ENCODE measurements around the gene LHFPL6. TPM values are rescaled to one million over a fixed set of nuclear protein-coding genes. Genes with fewer than 3 reads are reported as not detected.

LHFPL6 gene
- total RNA-seq, 1 donor from 2014 or later: 54.8 TPM

DNA sequence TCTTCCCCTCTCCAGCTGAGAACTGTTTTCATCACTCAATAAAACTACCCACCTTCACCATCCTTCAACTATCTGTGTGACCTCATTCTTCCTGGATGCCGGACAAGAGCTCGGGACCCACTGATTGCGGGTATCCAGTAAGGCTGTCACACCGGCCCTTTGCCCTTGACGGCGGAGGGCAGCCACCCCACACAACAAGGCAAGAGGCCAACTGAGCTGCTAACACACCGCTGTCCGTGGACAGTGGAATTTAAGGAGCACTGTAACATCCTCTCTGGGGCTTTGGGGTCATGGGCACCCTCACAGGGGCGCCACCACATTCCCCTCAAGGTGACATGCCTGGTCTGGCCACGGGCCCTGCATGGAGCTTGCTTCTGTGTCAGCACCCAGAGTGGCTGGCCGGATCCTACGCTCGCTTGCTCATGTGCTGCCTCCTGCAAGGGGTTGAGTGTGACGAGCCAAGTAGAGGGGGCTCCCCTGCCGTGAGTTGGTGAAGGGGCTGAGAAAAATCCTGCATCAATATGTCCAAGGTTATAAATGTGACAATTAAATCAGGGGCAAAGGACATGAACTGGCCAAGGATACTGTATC, 31.4 kb downstream of the LHFPL6 start:
- intact Hi-C loops (cut with DNase I): no loop called here
- Histone ChIP-seq H3K27me3 (no peaks in the 10 kb centered on the region), H3K4me3 (no peak overlapping the region), H3K27ac (no peak overlapping the region), H3K36me3 (no peaks in the 10 kb centered on the region), H3K9me3 (no peaks in the 10 kb centered on the region), H3K4me1 (no peaks in the 10 kb centered on the region)
- DNase-seq (ENCODE audit: extremely low spot score in 2 of 2): no peak
- TF ChIP-seq POLR2A (IDR thresholded peaks at IDR 0.05): no peak
- no peak for TF ChIP-seq POLR2AphosphoS5 (IDR thresholded peaks at IDR 0.05; ENCODE audit: insufficient read depth in 1 of 2, low read depth in 1 of 2)
- TF ChIP-seq, protein P1, sequence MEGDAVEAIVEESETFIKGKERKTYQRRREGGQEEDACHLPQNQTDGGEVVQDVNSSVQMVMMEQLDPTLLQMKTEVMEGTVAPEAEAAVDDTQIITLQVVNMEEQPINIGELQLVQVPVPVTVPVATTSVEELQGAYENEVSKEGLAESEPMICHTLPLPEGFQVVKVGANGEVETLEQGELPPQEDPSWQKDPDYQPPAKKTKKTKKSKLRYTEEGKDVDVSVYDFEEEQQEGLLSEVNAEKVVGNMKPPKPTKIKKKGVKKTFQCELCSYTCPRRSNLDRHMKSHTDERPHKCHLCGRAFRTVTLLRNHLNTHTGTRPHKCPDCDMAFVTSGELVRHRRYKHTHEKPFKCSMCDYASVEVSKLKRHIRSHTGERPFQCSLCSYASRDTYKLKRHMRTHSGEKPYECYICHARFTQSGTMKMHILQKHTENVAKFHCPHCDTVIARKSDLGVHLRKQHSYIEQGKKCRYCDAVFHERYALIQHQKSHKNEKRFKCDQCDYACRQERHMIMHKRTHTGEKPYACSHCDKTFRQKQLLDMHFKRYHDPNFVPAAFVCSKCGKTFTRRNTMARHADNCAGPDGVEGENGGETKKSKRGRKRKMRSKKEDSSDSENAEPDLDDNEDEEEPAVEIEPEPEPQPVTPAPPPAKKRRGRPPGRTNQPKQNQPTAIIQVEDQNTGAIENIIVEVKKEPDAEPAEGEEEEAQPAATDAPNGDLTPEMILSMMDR (IDR thresholded peaks at IDR 0.05): no peak

DNA sequence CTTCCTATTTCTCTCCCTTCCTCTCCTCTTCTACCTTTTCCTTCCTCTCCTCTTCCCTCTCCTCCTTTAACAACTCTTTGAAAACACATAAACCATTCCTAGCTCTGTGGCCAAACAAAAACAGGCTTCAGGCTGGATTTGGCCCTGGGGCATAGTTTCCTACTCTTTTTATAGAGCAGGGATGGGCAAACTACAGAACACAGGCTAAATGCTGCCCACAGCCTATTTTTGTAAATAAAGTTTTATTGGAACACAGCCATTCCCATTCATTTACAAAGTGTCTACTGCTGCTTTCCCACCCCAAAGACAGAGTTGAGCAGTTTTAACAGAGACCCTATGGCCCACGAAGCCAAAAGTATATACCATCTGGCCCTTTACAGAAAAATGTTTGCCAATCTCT, 35.4 kb downstream of the LHFPL6 start:
- intact Hi-C loops (cut with DNase I): no loop called here
- no peaks in the 10 kb centered on the region for H3K36me3 ChIP-seq
- TF ChIP-seq, protein P1 (IDR thresholded peaks at IDR 0.05): no peak
- no peak for TF ChIP-seq POLR2A (IDR thresholded peaks at IDR 0.05)
- TF ChIP-seq POLR2AphosphoS5 (IDR thresholded peaks at IDR 0.05; ENCODE audit: insufficient read depth in 1 of 2, low read depth in 1 of 2): no peak
- DNase-seq (ENCODE audit: extremely low spot score in 2 of 2): no peak
- H3K27me3 ChIP-seq: no peaks in the 10 kb centered on the region
- no peak overlapping the region for H3K27ac ChIP-seq
- no peaks in the 10 kb centered on the region for H3K9me3 ChIP-seq
- H3K4me3 ChIP-seq: no peak overlapping the region
- H3K4me1 ChIP-seq: no peaks in the 10 kb centered on the region

DNA sequence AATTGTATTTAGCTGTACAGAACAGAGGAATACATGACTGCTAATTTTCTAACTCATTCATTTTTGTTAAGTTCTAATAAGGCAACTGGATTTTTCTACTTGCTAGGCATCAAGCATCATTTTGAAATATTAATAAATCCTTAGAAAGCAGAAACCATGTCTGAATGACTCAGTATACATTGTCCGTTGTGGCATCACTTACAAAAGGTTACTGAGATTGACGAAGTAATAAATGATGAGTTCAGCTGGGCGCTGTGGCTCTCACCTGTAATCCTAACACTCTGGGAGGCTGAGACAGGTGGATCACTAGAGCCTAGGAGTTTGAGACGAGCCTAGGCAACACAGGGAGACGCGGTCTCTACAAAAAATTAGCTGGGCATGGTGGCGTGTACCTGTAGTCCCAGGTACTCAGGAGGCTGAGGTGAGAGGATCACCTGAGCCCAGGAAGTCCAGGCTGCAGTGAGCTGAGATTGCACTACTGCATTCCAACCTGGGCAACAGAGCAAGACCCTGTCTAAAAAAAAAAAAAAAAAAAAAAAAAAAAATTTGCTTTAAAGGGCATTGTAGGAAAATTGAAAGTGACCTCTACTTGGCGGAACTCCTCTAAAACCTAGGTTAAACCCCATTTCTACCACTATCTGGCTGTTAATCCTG, 36.6 kb downstream of the LHFPL6 start:
- TF ChIP-seq, protein P1 (IDR thresholded peaks at IDR 0.05): no peak
- TF ChIP-seq POLR2A (IDR thresholded peaks at IDR 0.05) (no peak), POLR2AphosphoS5 (IDR thresholded peaks at IDR 0.05; ENCODE audit: insufficient read depth in 1 of 2, low read depth in 1 of 2) (no peak)
- Histone ChIP-seq H3K27ac (no peak overlapping the region), H3K27me3 (no peaks in the 10 kb centered on the region), H3K9me3 (no peaks in the 10 kb centered on the region), H3K4me3 (no peak overlapping the region), H3K4me1 (no peaks in the 10 kb centered on the region), H3K36me3 (no peaks in the 10 kb centered on the region)
- intact Hi-C loops (cut with DNase I): no loop called here
- DNase-seq (ENCODE audit: extremely low spot score in 2 of 2): no peak

DNA sequence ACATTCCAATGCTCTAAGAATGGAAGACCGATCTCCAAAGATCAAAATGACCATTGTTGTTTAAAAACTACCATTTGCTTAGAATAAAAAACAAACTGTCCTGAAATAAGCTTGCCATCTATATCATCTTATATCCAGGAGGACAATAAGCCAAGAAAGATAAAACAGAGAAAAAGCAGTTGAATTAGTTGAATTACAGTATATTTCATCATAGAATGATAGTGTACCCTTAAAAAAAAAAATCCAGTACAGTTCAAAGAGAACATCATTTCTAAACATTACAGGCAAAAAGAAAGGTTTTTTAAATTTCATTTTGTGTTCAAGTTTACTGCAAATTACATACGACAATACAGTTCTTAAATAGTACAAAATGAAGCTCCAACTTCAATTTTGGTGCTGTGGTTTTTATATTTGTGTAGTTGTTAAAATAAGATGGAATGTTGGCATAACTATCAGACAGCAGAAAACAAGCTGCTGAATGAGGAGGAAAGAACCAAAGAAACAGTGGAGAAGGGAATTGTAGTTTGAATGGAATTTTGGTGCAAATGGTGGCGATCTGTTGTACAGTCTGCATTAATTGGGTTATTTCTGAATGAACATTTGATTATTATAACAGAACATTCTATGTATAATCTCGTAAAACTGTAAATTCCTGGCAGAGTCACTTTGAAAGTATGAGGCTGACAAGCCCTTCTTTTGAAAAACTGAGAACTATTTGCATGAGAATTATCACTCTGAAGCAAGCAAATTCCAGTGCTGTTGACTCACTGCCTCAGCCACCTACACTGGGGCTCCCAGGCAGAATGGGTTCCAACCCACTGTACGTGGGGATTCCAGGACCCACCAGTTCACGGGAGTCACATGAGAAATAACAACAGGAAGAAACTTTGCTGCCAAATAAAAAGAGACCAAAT, 37.7 kb downstream of the LHFPL6 start:
- Histone ChIP-seq H3K27ac (no peak overlapping the region), H3K4me1 (no peaks in the 10 kb centered on the region), H3K27me3 (no peaks in the 10 kb centered on the region), H3K9me3 (no peaks in the 10 kb centered on the region), H3K36me3 (no peaks in the 10 kb centered on the region), H3K4me3 (no peak overlapping the region)
- intact Hi-C loops (cut with DNase I): no loop called here
- no peak for DNase-seq (ENCODE audit: extremely low spot score in 2 of 2)
- no peak for TF ChIP-seq POLR2AphosphoS5 (IDR thresholded peaks at IDR 0.05; ENCODE audit: insufficient read depth in 1 of 2, low read depth in 1 of 2)
- no peak for TF ChIP-seq POLR2A (IDR thresholded peaks at IDR 0.05)
- TF ChIP-seq, protein P1 (IDR thresholded peaks at IDR 0.05): no peak

All from vagina (tissue), 2 donors.